GM19455 (cell line): ENCODE measurements around the gene MCAT.

ENCODE experiments used
- ATAC-seq: cut with Tn5 transposase; IDR thresholded peaks from one replicate; pipeline ENCODE4 v1.9.1; 2021; ENCODE audit not compliant: unreplicated experiment

Gene MCAT

DNA sequence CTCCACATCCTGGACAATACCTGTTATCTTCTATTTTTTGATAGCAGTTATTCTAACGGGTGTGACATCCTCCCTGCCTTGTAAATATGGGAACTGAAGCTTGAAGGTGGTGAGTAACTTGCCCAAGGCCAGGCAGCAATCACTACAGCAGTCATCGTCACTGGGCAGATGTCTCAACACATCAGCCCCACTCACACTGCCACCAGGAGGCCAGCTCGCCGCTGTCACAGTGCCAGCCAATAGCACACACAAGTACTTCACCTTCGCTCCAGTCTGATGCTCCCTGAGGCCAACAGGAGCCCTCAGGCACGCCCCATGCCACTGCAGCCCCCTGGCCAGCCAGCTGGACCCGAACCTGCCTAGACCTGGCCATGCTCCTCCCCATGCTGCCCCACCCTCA lies 49.1 kb downstream of the MCAT start:
- ATAC-seq = no peak

DNA sequence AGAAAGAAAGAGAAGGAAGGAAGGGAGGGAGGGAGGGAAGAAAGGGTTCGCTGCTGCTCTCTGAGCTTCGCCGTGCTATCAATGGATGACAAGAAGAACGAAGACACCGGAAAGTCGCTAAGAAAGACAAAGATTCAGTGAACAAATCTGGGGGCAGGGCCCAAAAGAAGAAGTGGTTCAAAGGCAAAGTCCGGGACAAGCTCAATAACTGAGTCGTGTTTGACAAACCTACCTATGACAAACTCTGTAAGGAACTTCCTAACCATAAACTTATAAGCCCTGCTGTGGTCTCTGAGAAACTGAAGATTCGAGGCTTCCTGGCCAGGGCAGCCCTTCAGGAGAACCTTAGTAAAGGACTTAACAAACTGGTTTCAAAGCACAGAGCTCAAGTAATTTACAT lies 51.1 kb downstream of the MCAT start:
- ATAC-seq = no peak

DNA sequence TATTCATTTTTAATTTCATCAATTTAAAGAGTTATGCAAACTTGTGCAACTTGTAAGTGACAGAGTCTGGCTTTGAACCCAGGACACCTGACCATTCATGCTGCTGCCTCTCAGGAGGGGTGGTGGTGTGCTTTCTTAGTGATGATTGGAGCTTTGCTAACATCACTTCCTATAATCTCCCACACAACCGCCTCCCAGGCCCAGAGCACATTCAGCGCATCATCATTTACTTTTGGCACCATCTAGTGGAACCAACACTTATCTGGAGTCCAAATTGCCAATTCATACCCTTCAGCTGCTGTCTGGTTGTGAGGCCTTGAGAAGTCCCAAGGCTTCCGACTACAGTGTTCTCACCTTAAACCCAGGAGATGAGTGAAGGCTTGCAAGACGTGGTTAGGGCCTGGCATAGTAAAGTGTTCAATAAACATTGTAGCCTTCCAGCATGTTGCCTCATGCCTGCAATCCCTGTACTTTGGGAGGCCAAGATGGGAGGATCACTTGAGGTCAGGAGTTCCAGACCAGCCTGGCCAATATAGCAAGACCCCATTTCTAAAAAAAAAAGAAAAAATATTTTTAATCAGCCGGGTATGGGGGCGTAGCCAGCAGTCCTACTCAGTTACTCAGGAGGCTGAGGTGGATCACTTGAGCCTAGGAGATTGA lies 52.9 kb downstream of the MCAT start:
- ATAC-seq = no peak

DNA sequence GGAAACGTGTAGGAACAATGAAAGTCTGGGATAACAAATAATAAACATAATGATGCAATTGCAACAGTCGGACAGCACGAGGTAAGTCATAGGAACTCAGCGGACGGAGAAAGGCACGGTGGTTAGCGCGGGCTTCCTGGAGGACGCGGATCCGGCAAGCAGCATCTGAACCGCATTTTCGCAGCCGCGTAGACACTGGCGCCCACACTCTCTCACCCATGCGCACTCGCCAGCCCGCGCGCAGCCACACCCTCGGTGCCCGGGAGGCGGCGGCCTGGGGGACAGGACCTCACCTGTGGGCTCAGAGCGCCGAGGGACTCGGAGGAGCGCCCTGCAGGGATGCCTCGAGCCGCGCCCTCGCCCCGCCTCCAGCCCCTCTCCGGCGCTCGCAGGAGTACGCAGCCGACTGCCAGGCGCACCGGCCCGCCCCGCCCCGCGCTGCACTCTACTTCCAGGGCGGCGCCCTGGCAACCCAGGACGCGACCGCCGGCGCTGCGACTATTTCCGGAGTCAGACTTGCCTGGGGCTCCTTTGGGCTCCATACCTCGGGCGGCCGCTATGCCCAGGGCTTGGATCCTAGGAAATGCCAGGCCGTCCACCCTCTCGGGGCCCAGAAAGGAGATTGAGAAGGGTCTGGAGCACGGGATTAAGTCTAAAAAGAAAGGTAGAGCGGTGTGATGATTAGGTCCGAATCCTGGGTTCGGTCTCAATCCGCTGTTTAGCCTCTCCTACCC lies 54.0 kb downstream of the MCAT start, which contains the start of gene TTLL1:
TTLL1 (minus strand) TSS at position 408 of the 734 bp plus-strand sequence. CDS start 13,805 bp downstream, outside the sequence.
- peak; percentile 68 for ATAC-seq

DNA sequence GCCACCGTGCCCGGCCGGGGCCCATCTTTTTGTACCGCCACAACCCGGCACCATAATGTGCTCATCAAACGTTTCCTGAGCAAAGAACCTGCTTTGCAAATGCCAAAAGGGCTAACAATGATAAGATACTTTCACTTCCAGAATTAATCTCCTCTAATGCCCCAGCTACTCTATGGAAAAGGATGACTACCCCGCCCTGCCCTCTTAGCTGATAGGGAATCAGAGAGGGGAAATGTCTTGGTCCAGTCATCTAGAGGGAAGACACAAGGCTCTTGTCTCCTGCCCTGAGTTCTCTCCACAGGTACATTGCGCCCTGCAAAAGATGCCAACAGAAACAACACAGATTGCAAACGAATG lies 54.6 kb downstream of the MCAT start:
- ATAC-seq = no peak

DNA sequence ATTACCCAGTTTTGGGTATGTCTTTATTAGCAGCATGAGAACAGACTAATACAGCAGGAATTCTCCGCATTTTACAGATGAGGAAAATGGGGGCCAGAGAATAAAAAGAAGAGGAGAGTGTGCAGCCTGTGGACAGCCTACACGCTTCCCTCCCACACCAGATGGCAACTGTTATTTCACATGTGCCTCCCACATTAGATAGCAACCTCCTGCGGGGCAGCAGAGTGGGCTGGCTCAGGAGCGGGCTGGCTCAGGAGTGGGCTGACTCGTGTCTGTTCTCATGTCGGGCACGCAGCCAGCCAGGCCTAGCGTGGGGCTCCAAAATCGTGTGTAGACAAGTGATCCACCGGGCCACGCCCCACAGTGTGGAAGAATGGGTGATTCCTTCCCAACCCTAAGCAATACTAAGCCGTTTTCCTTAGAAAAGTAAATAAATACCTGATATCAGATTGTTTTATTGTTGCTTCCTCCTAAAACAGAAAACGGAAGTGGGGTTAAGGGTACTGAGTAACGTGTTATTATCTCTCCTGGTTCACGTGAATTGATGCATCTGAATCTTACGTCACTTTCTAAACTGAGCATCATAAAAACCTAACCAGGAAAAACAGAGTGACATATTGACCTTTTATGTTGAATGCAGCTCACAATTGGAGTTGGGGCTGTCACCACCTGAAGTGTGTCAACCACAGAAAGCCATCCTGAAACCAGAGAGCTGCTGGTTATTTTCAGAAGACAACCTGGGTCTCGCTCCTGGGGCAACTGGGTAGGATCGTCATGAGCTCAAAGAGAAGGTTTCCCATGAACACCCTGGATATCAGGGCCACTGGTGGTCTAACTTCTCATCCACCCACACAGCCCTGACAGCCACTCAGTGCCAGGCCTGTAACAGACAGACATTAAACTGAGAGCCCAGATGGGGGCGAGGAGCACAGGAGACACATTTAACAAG lies 57.3 kb downstream of the MCAT start:
- no peak for ATAC-seq
